ENCODE results near the gene FAM50B.

DNA sequence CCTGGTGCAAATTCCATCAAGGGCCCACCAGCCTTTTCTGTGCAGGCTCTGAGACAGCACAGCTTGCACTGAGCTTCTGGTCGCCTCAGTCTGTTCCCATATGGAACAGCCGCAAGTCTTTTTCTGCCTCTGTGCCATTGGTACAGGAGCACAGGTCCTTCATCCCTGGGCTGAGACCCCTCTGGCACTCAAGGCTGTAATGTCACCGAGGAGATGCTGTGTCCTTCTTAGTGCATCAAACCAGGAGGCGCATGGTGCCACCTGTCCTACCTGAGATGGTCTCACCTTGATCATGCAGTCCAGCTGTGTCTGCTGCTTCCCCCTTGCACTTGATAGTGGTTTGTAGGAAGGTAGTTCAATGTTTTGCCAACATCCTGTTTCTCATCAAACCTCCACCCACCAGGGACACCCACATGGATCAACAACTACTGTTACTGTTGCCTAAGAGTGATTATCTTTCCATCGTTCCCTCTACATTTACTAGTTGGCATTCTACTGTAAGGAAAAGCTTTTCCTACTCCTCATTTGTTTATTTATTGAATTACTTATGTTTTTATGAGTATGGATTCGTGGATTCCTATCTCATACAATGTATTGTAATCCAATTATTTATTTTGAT is 29.0 kb downstream of the FAM50B start:
- TF ChIP-seq EZH2 (IDR thresholded peaks at IDR 0.05; ENCODE audit: borderline replicate concordance, control insufficient read depth, low read depth, low read length) (no peak), POLR2A (IDR thresholded peaks at IDR 0.05; ENCODE audit: low read depth, low read length) (no peak), ZNF274 (IDR thresholded peaks at IDR 0.05; ENCODE audit: insufficient read depth, insufficient read length) (no peak), CREB1 (IDR thresholded peaks at IDR 0.05; ENCODE audit: low read depth) (no peak), NFYA (IDR thresholded peaks at IDR 0.05; ENCODE audit: borderline replicate concordance, low read depth, low read length) (no peak), CTCF (IDR thresholded peaks at IDR 0.05 in 2 of 3, conservative IDR thresholded peaks at IDR 0.05 in 1 of 3; ENCODE audit: control insufficient read depth in 2 of 3, extremely low read depth in 1 of 3, insufficient read depth in 1 of 3, low read depth in 3 of 3, low read length in 3 of 3) (no peak)

Data from GM12878 (cell line).